HEK293T (cell line): Measurements from ENCODE around the gene WNT3A.

ENCODE experiments used
- CTCF ChIA-PET: fragments of 350-600 bp; formaldehyde crosslinking; extraction: SDS; loops from one replicate; lab custom pipeline; 2021; ENCODE audit warnings: antibody characterized with exemption, inconsistent platforms; lab: Yijun Ruan, JAX
- POLR2A ChIA-PET: fragments of 350-600 bp; formaldehyde crosslinking; extraction: SDS; loops from one replicate; lab custom pipeline; 2020; ENCODE audit warnings: antibody characterized with exemption, inconsistent platforms; lab: Yijun Ruan, JAX
- DNase-seq: peaks from one replicate; pipeline ENCODE4 v3.0.0; 2012; ENCODE audit warnings: mixed read lengths; ENCODE audit errors: extremely low spot score
- ARNT ChIP-seq: fragments of 450-650 bp; IDR thresholded peaks from 2 replicates; pipeline ENCODE4 v1.6.1; 2017; ENCODE audit warnings: mild to moderate bottlenecking
- BHLHE40 ChIP-seq: fragments of 450-650 bp; IDR thresholded peaks from 2 replicates; pipeline ENCODE4 v1.6.1; 2016; ENCODE audit warnings: mild to moderate bottlenecking, moderate library complexity, borderline replicate concordance
- CTBP1 ChIP-seq: fragments of 450-650 bp; IDR thresholded peaks from 2 replicates; pipeline ENCODE4 v1.6.1; 2016; ENCODE audit warnings: borderline replicate concordance
- ELF4 ChIP-seq: fragments of 450-650 bp; IDR thresholded peaks from 2 replicates; pipeline ENCODE4 v1.6.1; 2017; ENCODE audit warnings: antibody characterized with exemption
- FOXA1 ChIP-seq: fragments of 450-650 bp; IDR thresholded peaks from 2 replicates; pipeline ENCODE4 v1.6.1; 2016; ENCODE audit warnings: mild to moderate bottlenecking
- FOXK2 ChIP-seq: fragments of 450-650 bp; IDR thresholded peaks from 2 replicates; pipeline ENCODE4 v1.6.1; 2016; ENCODE audit warnings: mild to moderate bottlenecking
- FOXM1 ChIP-seq: fragments of 450-650 bp; IDR thresholded peaks from 2 replicates; pipeline ENCODE4 v1.6.1; 2017; ENCODE audit warnings: mild to moderate bottlenecking, borderline replicate concordance
- HDGF ChIP-seq: fragments of 450-650 bp; IDR thresholded peaks from 2 replicates; pipeline ENCODE4 v1.6.1; 2017; ENCODE audit warnings: antibody characterized with exemption, borderline replicate concordance
- L3MBTL2 ChIP-seq: fragments of 450-650 bp; conservative IDR thresholded peaks from 2 replicates; pipeline ENCODE4 v1.6.1; 2016; ENCODE audit warnings: mild to moderate bottlenecking
- LEF1 ChIP-seq: fragments of 450-650 bp; IDR thresholded peaks from 2 replicates; pipeline ENCODE4 v1.6.1; 2017; ENCODE audit warnings: mild to moderate bottlenecking, borderline replicate concordance
- NFRKB ChIP-seq: fragments of 450-650 bp; IDR thresholded peaks from 2 replicates; pipeline ENCODE4 v1.6.1; 2016; ENCODE audit warnings: mild to moderate bottlenecking, moderate library complexity
- PKNOX1 ChIP-seq: fragments of 450-650 bp; IDR thresholded peaks from 2 replicates; pipeline ENCODE4 v1.6.1; 2016
- SP1 ChIP-seq: fragments of 450-650 bp; IDR thresholded peaks from 2 replicates; pipeline ENCODE4 v1.6.1; 2017
- SUZ12 ChIP-seq: fragments of 450-650 bp; IDR thresholded peaks from 2 replicates; pipeline ENCODE4 v1.6.1; 2016; ENCODE audit warnings: mild to moderate bottlenecking
- TARDBP ChIP-seq: fragments of 450-650 bp; IDR thresholded peaks from 2 replicates; pipeline ENCODE4 v1.6.1; 2016

WNT3A gene

DNA sequence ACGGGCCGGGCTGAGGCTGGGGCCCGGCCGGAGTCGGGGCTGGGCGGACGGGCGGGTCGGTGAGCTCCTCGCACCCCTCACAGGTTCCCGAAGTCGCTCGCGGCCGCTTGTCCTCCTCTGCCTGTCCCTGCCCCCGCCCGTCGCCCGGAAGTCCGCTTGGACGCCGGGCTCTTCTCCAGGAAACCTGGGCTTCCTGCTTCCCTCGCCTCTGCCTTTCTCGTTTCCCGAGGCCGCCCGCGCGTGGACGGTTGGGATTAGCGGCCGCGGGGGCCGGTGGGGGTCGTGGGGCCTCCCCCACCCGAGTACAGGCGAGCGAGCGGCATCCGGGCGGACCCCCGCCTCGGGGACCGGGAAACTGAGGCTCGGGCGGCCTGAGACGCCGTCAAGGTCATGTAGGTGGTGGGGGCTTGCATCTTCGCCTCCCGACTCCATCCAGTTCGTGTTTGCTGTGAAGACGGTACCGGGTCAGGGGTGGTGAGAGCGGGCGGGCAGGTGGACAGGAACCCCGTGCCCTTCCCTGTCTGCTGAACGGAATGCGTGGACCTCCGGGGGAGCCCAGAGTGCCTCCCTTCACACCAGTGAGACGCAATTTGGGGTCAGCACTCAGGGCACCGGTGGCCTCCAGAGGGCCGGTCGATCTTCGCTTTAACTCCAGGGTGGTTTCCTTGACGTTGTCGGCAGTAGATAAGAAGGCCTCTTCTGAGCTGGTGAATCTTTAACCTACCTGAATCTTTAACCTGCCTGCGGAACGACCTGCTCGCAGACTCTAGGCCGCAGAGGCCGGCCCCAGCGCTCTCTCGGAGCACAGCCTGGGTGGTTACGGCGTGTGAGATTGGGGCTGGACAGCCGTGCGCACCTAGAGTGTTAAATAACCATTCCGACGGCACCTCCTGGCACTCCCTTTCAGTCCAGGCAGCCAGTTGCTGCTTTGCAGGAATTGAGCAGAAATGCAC, 76.4 kb downstream of the WNT3A start:
- peak; percentile 33 for DNase-seq
- TF ChIP-seq HDGF (no peak), ELF4 (no peak), LEF1 (no peak), SUZ12 (no peak), FOXK2 (no peak), FOXM1 (no peak), NFRKB (no peak), BHLHE40 (no peak)
- POLR2A ChIA-PET: interaction anchor here (1.0 to 2.9 kb wide), 15 partner anchors 8 to 404 kb away, joined by 3 to 23 read pairs (median 5); partner anchors contain the start of gene RNF187
- CTCF ChIA-PET: interaction anchor here (0.7 kb wide), 1 partner anchor 81 kb away, joined by 4 read pairs; no protein-coding TSS in a partner anchor

GRCh38 chr1:228083871-228084278, 77.1 kb downstream of the WNT3A start:
- no peak for DNase-seq
- ChIA-PET CTCF (interaction anchor here (0.7 kb wide), 1 partner anchor 81 kb away, joined by 4 read pairs; no protein-coding TSS in a partner anchor), POLR2A (interaction anchor here (1.3 to 1.4 kb wide), 2 partner anchors 8 to 20 kb away, joined by 4 to 5 read pairs; no protein-coding TSS in a partner anchor)
- TF ChIP-seq L3MBTL2 (peak; percentile 61), ARNT (no peak)

DNA sequence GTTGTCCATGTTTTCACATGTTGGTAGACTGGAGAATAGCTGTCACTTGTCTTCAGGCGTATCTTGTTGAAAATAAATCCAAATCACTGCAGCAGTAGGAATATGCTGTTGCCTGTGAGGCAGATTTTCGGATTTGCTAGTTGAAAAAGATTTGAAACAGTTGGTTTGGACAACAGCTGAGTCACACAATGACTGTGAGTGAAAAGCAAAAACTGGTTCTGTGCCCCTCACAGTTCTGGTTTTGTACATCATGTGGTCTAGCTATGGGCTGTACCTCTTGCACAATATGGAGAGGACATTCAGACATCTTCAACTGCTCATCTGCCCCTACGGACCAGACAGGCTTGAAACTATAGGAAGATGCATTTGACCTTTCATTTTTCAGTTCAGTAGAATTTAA, 77.5 kb downstream of the WNT3A start:
- POLR2A ChIA-PET: interaction anchor here (1.3 to 1.4 kb wide), 2 partner anchors 8 to 20 kb away, joined by 4 to 5 read pairs; no protein-coding TSS in a partner anchor

DNA sequence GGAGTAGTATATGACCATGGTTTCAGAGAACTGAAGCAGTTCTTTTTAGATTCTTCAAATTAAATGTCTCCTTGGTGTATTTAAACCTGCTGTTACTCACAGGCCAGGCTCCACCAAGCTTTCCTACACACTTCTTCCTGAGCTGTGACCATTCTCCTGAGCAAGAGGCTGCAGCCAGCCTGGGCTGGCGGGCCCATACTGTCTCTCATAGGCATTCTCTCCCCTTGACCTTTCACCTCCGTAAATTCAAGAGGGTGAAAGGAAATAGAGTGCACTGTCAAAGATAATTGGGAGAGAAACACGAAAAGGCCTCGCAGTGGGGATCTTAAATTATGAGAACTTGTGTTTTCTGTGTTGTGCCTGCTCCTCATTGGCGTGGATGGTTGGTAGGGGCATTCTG, 78.0 kb downstream of the WNT3A start:
- POLR2A ChIA-PET: interaction anchor here (1.3 to 1.4 kb wide), 2 partner anchors 7 to 19 kb away, joined by 4 to 5 read pairs; no protein-coding TSS in a partner anchor

More for the DNA sequence above, 77.5 kb downstream of the WNT3A start:
- CTCF ChIA-PET: interaction anchor here (1.2 kb wide), 1 partner anchor 15 kb away, joined by 3 read pairs; no protein-coding TSS in a partner anchor
- no peak for TF ChIP-seq ELF4
- TF ChIP-seq L3MBTL2: no peak; the same call in 1 of the 2 replicates
- TF ChIP-seq SP1: no peak
- TF ChIP-seq CTBP1: no peak
- DNase-seq: no peak

GRCh38 chr1:228085287-228085951, 78.6 kb downstream of the WNT3A start:
- POLR2A ChIA-PET: no interaction called here
- DNase-seq: no peak

More for the DNA sequence above, 78.0 kb downstream of the WNT3A start:
- DNase-seq: no peak
- TF ChIP-seq FOXM1: no peak
- TF ChIP-seq PKNOX1: no peak
- TF ChIP-seq LEF1: no peak
- no peak for TF ChIP-seq FOXK2
- TF ChIP-seq L3MBTL2: no peak
- TF ChIP-seq FOXA1: no peak
- TF ChIP-seq NFRKB: no peak
- no peak for TF ChIP-seq ARNT
- no peak for TF ChIP-seq TARDBP
- no peak for TF ChIP-seq HDGF
- TF ChIP-seq BHLHE40: no peak
- no peak for TF ChIP-seq ELF4
- TF ChIP-seq CTBP1: no peak
- CTCF ChIA-PET: interaction anchor here (1.2 kb wide), 1 partner anchor 14 kb away, joined by 3 read pairs; no protein-coding TSS in a partner anchor

GRCh38 chr1:228087771-228088251, 81.0 kb downstream of the WNT3A start:
- ChIA-PET CTCF (no interaction called here), POLR2A (interaction anchor here (1.2 to 1.4 kb wide), 2 partner anchors 12 to 14 kb away, joined by 3 to 4 read pairs; no protein-coding TSS in a partner anchor)
- DNase-seq: no peak
- no peak for TF ChIP-seq SP1
- TF ChIP-seq L3MBTL2: no peak
- TF ChIP-seq ARNT: no peak
- TF ChIP-seq NFRKB: no peak

More at GRCh38 chr1:228085287-228085951, 78.6 kb downstream of the WNT3A start:
- CTCF ChIA-PET: interaction anchor here (1.2 kb wide), 1 partner anchor 14 kb away, joined by 3 read pairs; no protein-coding TSS in a partner anchor
- peak; percentile 86; the same call in 1 of the 2 replicates for TF ChIP-seq PKNOX1
- TF ChIP-seq L3MBTL2: no peak
